ENCODE data around the gene MT3. TPM values are rescaled to one million over a fixed set of nuclear protein-coding genes. Genes with fewer than 3 reads are reported as not detected.

Gene MT3
- not detected in 2 replicates for total RNA-seq

GRCh38 chr16:56589141-56590039, at the start of gene MT3:
TSS of gene MT3 (plus strand) at chr16:56589528. CDS start at chr16:56589591, 63 bp downstream.

DNA sequence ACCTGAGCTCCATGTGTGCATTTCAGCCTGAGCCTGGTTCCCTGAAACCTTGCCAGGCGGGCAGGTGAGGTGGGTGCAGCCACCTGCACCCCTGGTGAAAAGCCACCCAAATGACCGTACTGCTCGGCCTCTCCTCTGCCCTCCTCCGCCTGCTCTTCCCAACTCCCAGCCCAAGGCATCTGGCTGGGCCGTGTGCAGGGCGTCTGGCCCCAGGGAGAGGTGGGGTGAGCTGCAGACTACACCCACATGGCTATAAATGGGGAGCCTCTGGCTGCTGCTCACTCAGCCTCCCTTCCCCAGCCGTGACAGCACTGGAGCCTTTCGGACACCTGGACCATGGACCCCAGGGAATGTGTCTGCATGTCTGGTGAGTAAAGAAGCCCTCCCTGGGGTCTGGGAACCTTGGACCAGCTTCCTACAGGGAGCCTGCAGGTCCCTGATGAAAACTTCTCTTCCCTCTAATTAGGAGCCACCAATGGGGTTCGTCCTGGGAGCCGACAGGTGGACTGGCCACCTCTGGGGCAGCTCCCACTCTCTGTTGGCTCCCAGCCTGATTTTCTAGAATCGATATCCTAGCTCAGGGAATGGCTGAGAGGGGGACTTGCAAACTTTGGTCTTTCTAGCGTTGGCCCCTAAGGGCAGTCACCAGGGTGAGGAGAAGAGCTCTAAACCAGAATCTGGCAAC, 24.4 kb upstream of the MT3 start, which contains the start of gene MT4:
TSS of gene MT4 (plus strand) at position 281 of the 685 bp plus-strand sequence. CDS start at position 337, 56 bp downstream.

GRCh38 chr16:56608043-56608875, 18.9 kb downstream of the MT3 start, which contains the start of gene MT2A:
TSS of gene MT2A (plus strand) at chr16:56608584. CDS start at chr16:56608656, 72 bp downstream.

GRCh38 chr16:56625140-56625942, 36.0 kb downstream of the MT3 start, which contains the start of gene MT1E:
TSS of gene MT1E (plus strand) at chr16:56625781. CDS start at chr16:56625852, 71 bp downstream.

GRCh38 chr16:56632156-56632847, 43.0 kb downstream of the MT3 start, which contains the start of gene MT1M:
TSS of gene MT1M (plus strand) at chr16:56632659. CDS start at chr16:56632732, 73 bp downstream.

GRCh38 chr16:56637814-56638750, 48.8 kb downstream of the MT3 start, which contains the start of gene MT1A:
TSS of gene MT1A (plus strand) at chr16:56638666. CDS start at chr16:56638739, 73 bp downstream.

Other genes with a start within 250 kb of the MT3 start
- 212 and 216 TPM in 2 replicates for gene AMFR, start 164.0 kb upstream of the MT3 start, total RNA-seq
- 41.6 and 67.2 TPM in 2 replicates for gene NUDT21, start 138.2 kb upstream of the MT3 start, total RNA-seq
- gene OGFOD1, start 138.0 kb upstream of the MT3 start, total RNA-seq = 33.4 and 109 TPM in 2 replicates
- 42.6 and 61.2 TPM in 2 replicates for gene BBS2, start 69.5 kb upstream of the MT3 start, total RNA-seq
- gene MT4, start 24.5 kb upstream of the MT3 start, total RNA-seq = not detected in 2 replicates
- 3.1 and 6.9 TPM in 2 replicates for gene MT2A, start 19.1 kb downstream of the MT3 start, total RNA-seq
- 52.9 and 91.5 TPM in 2 replicates for gene MT1E, start 36.3 kb downstream of the MT3 start, total RNA-seq
- gene MT1M, start 43.1 kb downstream of the MT3 start, total RNA-seq = 0.22 and 0.79 TPM in 2 replicates
- gene MT1A, start 49.1 kb downstream of the MT3 start, total RNA-seq = not detected in 2 replicates
- not detected in 2 replicates for gene MT1B, start 62.4 kb downstream of the MT3 start, total RNA-seq
- 9.1 and 14.5 TPM in 2 replicates for gene MT1F, start 68.4 kb downstream of the MT3 start, total RNA-seq
- not detected in 2 replicates for gene MT1G, start 78.5 kb downstream of the MT3 start, total RNA-seq
- gene MT1H, start 80.3 kb downstream of the MT3 start, total RNA-seq = 1.5 TPM in 1 of 2 replicates, not detected in the other
- 36.9 and 47.0 TPM in 2 replicates for gene MT1X, start 92.9 kb downstream of the MT3 start, total RNA-seq
- 29.1 and 54.5 TPM in 2 replicates for gene NUP93, start 140.6 kb downstream of the MT3 start, total RNA-seq